Esophagus mucosa (tissue), 1 donor: ENCODE measurements around the gene SDK1. TPM values are rescaled to one million over a fixed set of nuclear protein-coding genes. Genes with fewer than 3 reads are reported as not detected.
"Not testable (repeated sequence)": the region's sequence is repeated elsewhere in the genome, so short reads cannot be mapped to it uniquely, and the experiment has no call there.

Experiments used
- ATAC-seq: fragments of 200-7000 bp; cut with Tn5 transposase; one replicate; pipeline ENCODE4 v1.9.1; 2020
- total RNA-seq: library from RNA; stranded (reverse); gene quantifications from one replicate; pipeline ENCODE4 v1.2.4, GENCODE V29; 2023
- donor health status: DM: yes; HTN: yes; CAD: no.

Gene SDK1
- total RNA-seq, 1 donor from 2014 or later: 1.0 TPM

GRCh38 chr7:3673524-3673923 is 372.5 kb downstream of the SDK1 start:
- no peak for ATAC-seq

- ATAC-seq: no peak
Measured at GRCh38 chr7:3678314-3678810, 377.3 kb downstream of the SDK1 start.

- ATAC-seq: no peak
Measured at GRCh38 chr7:3682028-3682710, 381.1 kb downstream of the SDK1 start.

- ATAC-seq: no peak
Measured at GRCh38 chr7:3683546-3684539, 382.8 kb downstream of the SDK1 start.

- ATAC-seq: no peak
Measured at GRCh38 chr7:3688071-3688470, 387.0 kb downstream of the SDK1 start.

GRCh38 chr7:3688842-3689241 is 387.8 kb downstream of the SDK1 start:
- no peak for ATAC-seq

GRCh38 chr7:3691478-3692158 is 390.6 kb downstream of the SDK1 start:
- no peak for ATAC-seq

- ATAC-seq: no peak
Measured at GRCh38 chr7:3695602-3696001, 394.6 kb downstream of the SDK1 start.

- ATAC-seq: no peak
Measured at GRCh38 chr7:3696113-3696512, 395.1 kb downstream of the SDK1 start.

- ATAC-seq: no peak
Measured at GRCh38 chr7:3697472-3697871, 396.4 kb downstream of the SDK1 start.

GRCh38 chr7:3705258-3705657 is 404.2 kb downstream of the SDK1 start:
- ATAC-seq: no peak

GRCh38 chr7:3706091-3706490 is 405.0 kb downstream of the SDK1 start:
- not testable (repeated sequence) for ATAC-seq

GRCh38 chr7:3710122-3710521 is 409.1 kb downstream of the SDK1 start:
- no peak for ATAC-seq

- no peak for ATAC-seq
Measured at GRCh38 chr7:3710531-3710930, 409.5 kb downstream of the SDK1 start.

GRCh38 chr7:3712841-3713240 is 411.8 kb downstream of the SDK1 start:
- no peak for ATAC-seq

GRCh38 chr7:3721422-3721821 is 420.4 kb downstream of the SDK1 start:
- no peak for ATAC-seq

- ATAC-seq: no peak
Measured at GRCh38 chr7:3722396-3722922, 421.4 kb downstream of the SDK1 start.

- no peak for ATAC-seq
Measured at GRCh38 chr7:3725155-3726059, 424.4 kb downstream of the SDK1 start.

GRCh38 chr7:3730276-3730675 is 429.2 kb downstream of the SDK1 start:
- ATAC-seq: no peak

GRCh38 chr7:3732395-3733005 is 431.4 kb downstream of the SDK1 start:
- no peak for ATAC-seq

- no peak for ATAC-seq
Measured at GRCh38 chr7:3733541-3734140, 432.6 kb downstream of the SDK1 start.
